ENCODE data around the gene SDS. TPM values are rescaled to one million over a fixed set of nuclear protein-coding genes. Genes with fewer than 3 reads are reported as not detected.

Gene SDS
- total RNA-seq, 1 donor from 2014 or later: 6.4 TPM

DNA sequence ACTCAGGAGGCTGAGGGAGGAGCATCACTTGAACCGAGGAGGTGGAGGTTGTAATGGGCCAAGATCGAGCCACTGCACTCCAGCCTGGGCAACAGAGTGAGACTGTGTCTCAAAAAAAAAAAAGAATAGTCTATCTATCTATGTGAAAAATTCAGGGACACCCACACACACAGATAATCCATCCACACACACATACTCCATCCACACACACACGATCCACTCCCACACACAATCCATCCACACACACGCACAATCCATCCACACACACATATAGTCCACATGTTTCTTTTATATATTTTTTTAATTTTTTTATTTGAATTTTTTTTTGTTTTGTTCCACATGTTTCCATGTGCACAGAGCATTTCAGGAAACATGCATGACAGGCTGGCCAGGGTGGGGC is 3.3 kb downstream of the SDS start:
- no peak for DNase-seq (ENCODE audit: low spot score)

DNA sequence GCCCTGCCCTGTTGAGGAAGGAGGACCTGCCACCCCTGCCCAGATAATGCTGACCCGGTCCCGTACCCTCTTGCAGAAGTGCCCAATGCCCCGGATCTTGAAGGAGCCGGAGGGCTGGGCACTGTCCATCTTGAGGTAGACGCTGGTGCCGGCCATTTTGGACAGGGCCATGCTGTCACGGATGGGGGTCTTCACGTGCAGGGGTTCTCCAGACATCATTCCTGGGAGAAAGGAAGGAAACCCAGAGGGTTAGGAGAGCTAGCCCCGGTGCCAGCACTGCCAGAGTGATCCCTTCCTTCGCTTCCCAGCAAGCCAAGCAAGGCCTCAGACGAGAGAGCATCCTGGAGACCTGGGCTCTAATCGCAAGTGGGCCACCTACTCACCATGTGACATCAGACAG is 4.2 kb downstream of the SDS start:
- DNase-seq (ENCODE audit: low spot score): no peak

DNA sequence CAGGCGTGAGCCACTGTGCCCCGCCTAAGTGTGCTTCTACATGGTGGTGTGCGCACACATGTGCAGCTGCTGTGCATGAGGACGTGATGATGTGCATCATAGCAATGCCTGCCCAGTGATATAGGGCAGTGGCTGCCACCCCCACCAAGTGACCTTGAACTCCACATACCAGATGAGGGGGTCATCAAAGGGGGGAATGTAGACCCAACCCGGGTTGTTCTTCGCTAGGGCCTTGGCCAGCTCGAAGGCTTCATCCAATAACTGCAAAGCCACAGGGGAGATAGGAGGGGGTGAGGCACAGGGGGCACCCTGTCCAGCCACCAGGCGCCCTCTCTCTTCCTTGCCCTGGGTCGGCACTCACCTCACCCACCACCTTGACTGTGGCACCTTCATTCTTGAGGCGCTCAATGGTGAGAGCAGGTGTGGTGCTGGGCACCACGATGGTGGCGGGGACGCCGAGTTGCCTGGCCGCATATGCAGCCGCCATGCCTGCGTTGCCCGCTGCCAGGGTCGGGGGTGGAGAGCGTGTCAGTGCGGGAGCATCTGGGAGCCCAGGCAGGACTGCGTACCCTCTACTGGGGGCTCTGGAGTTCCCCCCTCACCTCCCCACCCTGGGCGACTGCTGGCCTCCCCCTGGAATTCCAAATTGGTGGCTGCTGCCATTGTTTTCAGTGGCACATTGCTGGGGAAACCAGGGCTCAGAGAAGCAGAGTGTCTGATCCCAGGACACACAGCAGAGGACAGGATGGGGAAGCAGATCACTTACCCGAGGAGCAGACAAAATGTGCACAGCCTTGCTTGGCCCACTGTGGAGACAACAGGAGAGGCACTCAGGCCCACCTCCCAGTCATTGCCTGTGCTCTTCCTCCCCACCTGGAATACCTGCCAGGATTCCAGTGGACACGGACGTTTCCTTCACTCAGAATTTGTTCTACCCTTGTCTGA is 5.1 kb downstream of the SDS start:
- no peak for DNase-seq (ENCODE audit: low spot score)

DNA sequence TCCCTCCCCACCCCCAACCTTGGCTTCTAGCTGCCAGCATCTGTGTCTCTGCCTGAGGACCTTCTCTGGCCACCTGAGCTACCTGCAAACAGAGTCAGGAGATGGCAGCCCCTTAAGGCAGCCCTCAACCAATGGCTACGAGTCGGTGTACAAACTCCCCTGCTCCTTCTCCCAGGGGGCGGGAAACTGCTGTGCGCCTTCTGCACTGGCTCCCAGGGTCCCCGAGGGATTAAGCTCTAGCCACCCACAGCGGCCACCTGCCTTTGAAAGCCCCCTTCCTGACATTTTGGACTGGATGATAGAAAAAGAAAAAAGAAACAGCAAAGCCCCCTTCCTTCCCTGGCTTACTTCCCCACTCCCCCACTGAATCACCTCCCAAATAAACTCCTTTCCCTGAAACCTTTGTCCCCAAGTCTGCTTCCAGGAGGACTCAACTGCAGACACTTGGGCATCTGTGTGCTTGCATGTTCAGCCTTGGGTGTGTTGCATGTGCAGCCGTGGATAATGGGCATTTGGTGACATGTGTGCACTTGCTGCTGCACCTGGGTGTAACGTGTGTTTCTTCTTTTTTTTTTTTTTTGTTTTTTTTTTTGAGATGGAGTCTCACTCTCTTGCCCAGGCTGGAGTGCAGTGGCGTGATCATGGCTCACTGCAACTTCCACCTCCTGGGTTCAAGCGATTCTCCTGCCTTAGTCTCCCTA is 6.0 kb downstream of the SDS start:
- DNase-seq (ENCODE audit: low spot score): no peak

DNA sequence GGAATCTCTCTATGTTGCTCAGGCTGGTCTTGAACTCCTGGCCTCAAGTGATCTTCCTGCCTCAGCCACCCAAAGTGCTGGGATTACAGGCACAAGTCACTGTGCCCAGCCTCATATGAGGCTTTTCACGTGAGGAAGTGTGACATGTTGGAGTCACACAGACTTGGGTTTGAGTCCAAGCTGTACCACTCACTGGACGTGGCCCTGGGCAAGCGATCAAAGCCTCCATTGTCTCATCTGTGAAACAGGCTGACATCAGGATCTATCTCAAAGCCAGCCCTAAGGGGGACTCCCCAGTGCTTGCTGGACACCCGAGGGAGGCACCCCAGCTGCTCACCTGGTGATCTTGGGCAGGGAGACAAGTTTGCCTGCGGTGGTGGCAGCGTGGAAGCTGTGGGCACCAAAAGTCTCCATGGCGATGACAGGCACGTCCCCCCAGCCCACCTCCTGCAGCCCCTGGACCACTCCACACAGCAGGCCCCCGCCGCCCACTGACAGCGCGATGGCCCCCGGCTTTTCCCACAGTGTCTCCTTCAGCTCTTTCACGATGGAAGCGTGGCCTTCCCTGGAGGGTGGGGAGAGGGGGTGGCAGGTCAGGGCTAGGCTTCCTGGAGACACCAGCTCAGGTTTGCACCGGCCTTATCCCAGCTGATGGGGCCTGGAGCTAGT is 6.7 kb downstream of the SDS start:
- DNase-seq (ENCODE audit: low spot score): no peak

DNA sequence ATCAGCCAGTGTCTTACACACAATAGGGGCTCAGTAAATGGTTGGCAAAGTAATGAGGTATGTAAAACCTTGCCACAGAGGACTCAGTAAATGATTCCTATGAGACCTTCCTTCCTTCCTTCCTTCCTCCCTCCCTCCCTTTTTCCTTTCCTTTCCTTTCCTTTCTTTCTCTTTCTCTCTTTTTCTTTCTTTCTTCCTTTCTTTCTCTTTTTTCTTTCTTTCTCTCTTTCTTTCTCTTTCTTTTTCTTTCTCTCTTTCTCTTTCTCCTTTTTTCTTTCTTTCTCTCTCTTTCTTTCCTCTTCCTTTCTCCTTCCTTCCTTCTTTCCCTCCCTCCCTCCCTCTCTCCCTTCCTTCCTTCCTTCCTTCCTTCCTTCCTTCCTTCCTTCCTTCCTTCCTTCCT is 7.5 kb downstream of the SDS start:
- DNase-seq (ENCODE audit: low spot score): no peak

DNA sequence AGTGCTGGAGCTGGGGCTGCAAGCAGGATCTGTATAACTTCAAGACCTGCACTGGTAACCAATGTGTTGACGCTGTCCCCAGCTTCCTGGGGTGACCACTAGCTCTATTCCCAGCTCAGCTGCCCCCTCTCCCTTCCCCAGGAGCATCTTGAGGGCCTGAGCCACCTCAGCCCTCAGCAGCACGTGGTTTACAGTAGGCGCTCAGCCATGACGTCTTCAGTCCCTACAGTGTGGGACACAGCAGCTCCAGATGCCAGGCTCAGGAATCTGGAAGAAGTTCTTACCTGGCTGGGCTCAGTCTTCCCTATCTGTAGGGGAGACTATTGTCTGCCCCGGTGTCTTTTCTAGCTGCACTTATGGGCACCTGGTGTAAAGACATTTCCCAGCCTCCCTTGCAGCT is 8.6 kb downstream of the SDS start:
- no peak for DNase-seq (ENCODE audit: low spot score)

DNA sequence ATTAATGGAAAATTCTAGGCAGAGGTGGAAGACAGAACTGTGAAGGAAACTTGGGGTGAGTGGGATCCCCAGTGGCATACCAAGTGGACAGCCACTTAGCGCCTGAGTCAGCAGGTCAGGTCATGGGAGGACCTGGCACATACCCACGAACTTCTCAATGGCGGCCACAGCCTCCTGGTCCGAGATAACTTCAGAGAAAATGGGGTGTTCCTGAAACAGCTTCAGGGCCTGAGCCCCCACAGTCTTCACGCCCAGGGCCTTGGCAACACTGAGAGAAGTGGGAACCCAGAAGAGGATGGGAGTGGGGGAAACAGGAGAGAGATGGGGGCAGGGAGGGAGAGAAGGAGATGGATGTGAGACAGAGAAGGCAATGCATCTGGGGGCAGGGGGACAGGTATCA is 9.9 kb downstream of the SDS start:
- no peak for DNase-seq (ENCODE audit: low spot score)

DNA sequence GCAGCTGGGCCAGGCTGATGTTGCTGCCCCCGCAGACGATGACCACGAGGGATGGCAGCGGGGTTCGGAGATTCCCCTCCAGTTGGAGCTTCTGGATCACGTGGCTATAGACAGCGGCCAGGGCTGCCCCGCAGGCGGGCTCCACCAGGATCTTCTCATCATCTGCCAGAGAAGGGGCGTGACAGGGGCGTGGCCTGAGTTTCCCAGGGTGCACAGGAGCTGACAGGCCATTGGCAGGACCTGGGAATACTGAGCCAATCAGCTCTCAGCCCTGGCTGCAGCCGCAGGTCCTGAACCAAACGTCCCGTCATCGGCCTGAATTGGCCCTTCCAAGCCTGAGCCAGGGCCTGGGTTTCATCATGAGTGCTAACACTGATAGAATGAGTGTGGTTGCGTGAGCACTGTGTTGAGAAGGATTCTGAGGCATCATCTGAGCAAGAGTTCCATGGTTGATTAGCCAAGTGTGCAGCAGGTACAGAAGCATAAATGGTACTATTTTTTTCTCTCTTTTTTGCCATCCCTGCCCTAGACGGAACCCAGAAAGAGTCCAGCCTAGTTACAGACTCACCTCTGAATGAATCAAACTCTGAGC is 10.6 kb downstream of the SDS start:
- no peak for DNase-seq (ENCODE audit: low spot score)

DNA sequence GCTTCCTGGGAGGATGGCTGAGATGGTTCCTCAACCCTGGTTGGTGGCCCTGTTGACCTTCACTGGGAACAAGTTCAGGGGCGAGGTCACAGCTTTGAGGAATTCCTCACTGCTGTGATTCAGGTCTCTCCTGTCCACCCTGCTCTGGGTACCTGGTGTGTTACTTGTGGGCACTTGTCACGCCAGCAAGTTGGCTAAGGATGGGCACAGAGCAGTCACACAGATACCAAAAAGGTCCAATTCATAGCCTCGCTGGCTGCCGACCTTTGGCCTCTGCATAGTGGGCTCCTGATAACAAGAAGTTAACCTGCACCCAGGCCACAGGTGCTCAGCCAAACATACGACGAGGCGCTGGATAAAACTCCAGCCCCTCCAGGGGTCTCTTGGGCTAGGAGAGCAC is 11.2 kb downstream of the SDS start:
- no peak for DNase-seq (ENCODE audit: low spot score)

DNA sequence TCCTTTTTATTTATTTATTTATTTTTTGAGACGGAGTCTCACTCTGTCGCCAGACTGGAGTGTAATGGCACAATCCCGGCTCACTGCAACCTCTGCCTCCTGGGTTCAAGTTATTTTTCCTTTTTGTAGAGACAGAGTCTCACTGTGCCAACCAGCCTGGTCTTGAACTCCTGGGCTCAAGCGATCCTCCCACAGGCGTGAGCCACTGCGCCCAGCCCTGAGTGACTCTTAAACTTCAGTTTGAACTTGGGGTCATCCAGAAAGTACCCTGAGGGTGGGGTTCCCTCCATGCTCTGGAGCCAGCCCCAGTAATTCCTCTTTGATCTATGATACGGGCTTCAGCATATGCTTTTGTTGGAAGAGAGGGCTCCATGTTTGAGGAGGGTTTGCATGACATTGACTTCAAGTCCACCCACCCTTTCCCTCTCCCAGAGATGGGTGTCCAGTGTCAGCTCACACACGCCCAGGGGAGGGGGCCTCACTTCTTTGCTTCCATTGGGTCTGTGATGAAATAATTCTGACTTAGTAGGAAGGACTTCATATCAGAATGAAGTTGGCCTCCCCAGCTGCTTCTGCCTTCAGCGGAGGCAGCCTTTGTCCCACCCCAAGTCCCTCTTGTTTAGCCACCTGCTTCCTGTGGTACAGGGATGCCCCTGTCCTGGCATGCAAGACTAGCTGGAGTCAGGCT is 11.9 kb downstream of the SDS start:
- DNase-seq (ENCODE audit: low spot score): no peak

DNA sequence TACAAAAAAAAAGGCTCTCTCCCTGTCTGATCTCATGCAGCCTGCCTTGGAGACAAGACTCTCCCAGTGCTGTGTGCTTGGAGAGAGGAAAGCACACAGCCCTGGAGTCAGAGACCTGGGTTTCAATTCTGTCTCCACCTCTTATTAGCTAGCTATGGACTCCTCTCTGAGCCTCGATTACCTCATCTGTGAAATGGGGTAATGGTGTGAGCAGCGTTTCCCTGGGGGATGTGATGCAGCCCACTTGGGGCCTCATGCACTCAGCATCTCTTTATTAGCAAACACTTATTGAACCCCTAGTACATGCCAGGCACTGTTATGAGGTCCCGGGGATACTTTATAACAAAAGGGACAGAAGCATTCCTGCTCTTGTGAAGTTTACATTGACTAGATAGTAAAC is 12.5 kb downstream of the SDS start:
- DNase-seq (ENCODE audit: low spot score): no peak

DNA sequence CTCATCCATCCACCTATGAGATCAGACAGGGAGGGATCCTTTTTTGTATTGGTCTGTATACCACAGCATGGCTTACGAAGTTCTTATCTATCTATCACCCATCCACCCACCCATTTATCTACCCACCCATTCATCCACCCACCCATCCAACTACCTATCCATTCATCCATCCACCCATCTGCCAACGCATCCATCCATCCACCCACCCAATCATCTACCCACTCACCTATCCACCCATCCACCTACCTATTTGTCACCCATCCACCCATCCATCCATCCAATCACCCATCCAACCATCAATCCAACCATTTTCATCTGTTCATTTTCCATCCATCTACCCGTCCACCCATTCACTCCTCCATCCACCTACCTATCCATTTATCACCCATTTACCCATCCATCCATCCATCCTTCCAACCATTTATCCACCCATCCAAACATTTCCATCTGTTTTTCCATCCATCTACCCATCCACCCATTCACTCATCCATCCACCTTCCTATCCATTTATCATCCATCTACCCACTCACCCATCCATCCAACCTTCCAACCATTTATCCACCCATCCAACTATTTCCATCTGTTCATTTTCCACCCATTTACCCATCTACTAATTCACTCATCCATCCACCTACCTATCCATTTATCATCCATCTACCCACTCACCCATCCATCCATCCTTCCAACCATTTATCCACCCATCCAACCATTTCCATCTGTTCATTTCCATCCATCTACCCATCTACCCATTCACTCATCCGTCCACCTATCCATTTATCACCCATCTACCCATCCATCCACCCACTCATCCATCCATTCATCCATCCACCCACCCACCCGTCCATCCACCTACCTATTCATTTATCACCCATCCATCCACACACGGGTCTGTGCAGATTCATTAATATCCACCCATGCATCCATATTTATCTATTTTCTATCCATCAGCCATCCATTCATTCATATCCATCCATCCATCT is 13.3 kb downstream of the SDS start:
- DNase-seq (ENCODE audit: low spot score): no peak

DNA sequence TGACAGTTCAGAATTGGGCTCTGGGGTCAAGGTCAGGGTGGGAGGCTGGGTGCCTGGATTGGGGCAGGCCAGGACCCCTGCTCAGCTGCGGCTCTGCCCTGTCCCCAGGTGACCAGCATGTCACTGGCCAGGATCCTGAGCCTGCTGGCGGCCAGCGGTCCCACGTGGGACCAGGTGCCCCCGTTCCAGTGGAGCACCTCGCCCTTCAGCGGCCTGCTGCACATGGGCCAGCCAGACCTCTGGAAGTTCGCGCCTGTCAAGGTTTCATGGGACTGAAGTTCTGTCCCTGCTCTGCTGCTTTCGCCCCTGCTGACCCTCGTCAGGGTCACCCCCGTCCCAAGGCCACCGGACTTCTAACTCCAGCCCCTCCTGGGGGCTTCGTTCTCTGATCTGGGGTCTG is 15.3 kb downstream of the SDS start:
- DNase-seq (ENCODE audit: low spot score): no peak

DNA sequence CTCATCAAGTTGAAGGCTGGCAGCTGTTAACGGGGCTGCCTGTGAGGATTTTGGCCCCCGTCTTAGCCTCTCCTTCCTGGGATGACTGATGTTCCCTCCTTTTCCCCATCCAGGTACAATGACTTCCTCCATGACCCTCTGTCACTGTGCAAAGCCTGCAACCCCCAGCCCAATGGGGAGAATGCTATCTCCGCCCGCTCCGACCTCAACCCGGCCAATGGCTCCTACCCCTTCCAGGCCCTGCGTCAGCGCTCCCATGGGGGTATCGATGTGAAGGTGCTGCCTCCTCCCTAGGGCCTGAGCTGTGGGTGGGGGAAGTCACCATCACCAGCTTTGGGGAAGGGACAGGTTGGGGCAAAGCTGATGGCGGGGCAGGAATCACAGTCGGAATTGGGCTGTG is 16.1 kb downstream of the SDS start:
- DNase-seq (ENCODE audit: low spot score): no peak

DNA sequence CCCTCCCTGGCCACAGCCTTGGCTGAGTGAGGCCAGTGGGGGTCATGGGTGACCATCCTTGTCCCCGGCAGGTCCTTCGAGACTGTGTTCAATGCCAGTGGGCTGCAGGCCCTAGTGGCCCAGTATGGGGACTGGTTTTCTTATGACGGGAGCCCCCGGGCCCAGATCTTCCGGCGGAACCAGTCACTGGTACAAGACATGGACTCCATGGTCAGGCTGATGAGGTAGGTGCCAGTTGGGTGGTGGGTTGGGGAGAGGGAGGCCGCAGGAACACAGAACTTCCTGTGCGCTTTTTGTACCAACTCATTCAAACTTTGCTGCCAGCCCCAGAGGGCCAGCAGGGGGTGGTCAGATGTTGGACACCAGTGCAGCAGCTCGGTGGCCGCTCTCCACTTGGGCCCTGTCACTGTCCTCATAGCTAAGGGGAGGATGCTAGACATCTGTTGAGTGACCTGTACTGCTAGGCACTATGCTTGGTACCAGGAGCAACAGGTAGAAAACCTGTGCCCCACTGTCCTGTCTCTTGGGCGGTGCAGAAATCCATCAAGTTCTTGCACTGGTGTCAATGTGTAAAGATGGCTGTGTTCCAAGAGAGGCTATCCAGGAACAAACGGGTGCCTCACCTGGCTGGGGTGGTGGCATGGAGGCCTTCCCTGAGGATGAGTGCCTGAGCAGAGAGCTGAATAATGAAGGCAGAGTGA is 16.7 kb downstream of the SDS start:
- DNase-seq (ENCODE audit: low spot score): no peak

DNA sequence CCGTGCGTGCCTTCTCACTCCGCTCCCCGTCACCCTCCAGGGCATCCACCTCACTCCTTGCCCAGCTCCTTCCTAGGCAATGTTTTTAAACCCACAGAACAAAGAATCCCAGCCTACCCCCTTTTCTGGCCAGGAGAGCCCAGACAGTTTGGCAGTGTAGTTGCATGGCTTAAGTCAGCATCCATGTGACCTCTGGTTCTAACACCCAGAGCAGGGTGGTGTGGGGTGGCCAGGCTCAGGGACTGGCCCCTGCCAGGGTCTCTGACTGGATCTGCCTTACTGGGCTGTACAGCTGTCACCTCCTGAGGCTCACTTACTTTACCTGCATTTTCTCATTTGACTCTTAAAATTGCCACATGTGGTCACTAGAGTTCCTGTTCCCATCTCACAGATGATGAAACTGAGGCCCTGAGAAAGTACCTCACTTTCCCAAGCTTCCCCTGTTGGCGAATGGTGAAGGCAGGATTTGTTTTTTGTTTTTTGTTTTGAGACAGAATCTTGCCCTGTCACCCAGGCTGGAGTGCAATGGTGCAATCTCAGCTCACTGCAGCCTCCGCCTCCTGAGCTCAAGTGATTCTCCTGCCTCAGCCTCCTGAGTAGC is 18.3 kb downstream of the SDS start:
- DNase-seq (ENCODE audit: low spot score): no peak

DNA sequence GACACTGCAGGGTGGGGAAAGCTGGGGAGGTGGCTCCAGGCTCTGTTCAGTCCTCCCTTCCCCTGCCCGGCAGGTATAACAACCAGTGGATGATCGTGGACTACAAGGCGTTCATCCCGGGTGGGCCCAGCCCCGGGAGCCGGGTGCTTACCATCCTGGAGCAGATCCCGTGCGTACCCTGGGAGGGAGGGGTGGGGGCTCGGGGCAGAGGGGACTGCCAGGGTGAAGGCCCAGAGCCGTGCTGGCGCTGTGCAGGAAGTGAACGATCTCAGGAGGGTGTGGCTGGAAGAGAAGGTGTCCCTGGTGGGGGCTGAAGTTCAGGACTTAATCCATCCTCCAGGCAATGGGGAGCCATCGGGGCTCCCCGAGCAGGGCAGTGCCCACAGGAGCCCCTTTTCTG is 18.9 kb downstream of the SDS start:
- DNase-seq (ENCODE audit: low spot score): no peak

DNA sequence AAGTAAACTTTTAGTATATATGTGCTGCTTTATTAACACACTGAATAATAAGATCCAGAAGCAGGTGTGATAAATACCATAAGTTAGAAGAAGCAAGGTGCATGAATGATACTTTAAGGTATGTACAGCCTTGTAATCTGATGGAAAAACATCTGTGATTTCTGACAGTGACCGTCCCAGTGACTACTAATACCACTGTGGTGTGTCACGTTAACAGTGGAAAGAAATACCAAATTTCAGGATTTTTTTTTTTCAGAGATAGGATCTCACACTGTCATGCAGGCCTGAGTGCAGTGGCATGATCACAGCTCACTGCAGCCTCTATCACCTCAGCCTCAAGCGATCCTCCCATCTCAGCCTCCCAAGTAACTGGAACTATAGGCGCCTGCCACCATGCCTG is 21.5 kb downstream of the SDS start:
- DNase-seq (ENCODE audit: low spot score): no peak

Measured in ureter (tissue), 1 donor.